Keratinocyte (primary cell): ENCODE data around the gene SPATA2. TPM values are rescaled to one million over a fixed set of nuclear protein-coding genes. Genes with fewer than 3 reads are reported as not detected.
A peak's percentile ranks its signal among the peaks of the same experiment; 100 is the strongest.

Experiments used
- DNase-seq: peaks from one replicate; pipeline ENCODE4 v3.0.0-alpha.2; 2011; ENCODE audit warnings: low read depth, missing footprints, low spot score
- FAIRE-seq: peaks from 2 replicates; lab custom pipeline; 2011; peaks lifted over from hg19 to GRCh38; lab: Jason Lieb, UNC
- H2AFZ ChIP-seq: 2 replicates; pipeline ENCODE4 v1.6.0; 2012; ENCODE audit warnings: low read length, control low read depth, inconsistent platforms; ENCODE audit not compliant: control insufficient read depth
- H3K27ac ChIP-seq: 2 replicates; pipeline ENCODE4 v1.5.1; 2011; ENCODE audit warnings: low read length; ENCODE audit not compliant: control insufficient read depth, insufficient read depth
- H3K27me3 ChIP-seq: 3 replicates; pipeline ENCODE4 v1.6.0; 2011; ENCODE audit warnings: low read length; ENCODE audit not compliant: control insufficient read depth, insufficient read depth; ENCODE audit errors: extremely low read depth
- H3K36me3 ChIP-seq, 2 experiments: 2 replicates in 1 of 2; 3 replicates in 1 of 2; pipeline ENCODE4 v1.5.1; 2011; ENCODE audit warnings: low read length in 2 of 2, mild to moderate bottlenecking in 1 of 2; ENCODE audit not compliant: control insufficient read depth in 2 of 2, insufficient read depth in 2 of 2; ENCODE audit errors: extremely low read depth in 1 of 2
- H3K4me1 ChIP-seq: 3 replicates; pipeline ENCODE4 v1.5.1; 2011; ENCODE audit warnings: low read length; ENCODE audit not compliant: control insufficient read depth, insufficient read depth; ENCODE audit errors: extremely low read depth
- H3K4me2 ChIP-seq: 3 replicates; pipeline ENCODE4 v1.6.0; 2011; ENCODE audit warnings: low read depth, low read length; ENCODE audit not compliant: control insufficient read depth, insufficient read depth; ENCODE audit errors: extremely low read depth
- H3K4me3 ChIP-seq, 3 experiments: fragments of 200-600 bp in 1 of 3; sonication (generic) in 1 of 3; 2 replicates in 2 of 3; 3 replicates in 1 of 3; pipeline ENCODE4 v1.5.1; 2011 to 2016; ENCODE audit warnings: low read length in 3 of 3, mild to moderate bottlenecking in 3 of 3, control low read depth in 2 of 3, inconsistent platforms in 1 of 3, low read depth in 1 of 3, mixed read lengths in 1 of 3, mixed run types in 1 of 3, moderate library complexity in 1 of 3; ENCODE audit not compliant: control insufficient read depth in 2 of 3, insufficient read depth in 2 of 3; ENCODE audit errors: extremely low read depth in 1 of 3
- H3K79me2 ChIP-seq: 2 replicates; pipeline ENCODE4 v1.6.0; 2012; ENCODE audit warnings: low read length; ENCODE audit not compliant: control insufficient read depth, insufficient read depth
- H3K9ac ChIP-seq: 3 replicates; pipeline ENCODE4 v1.6.0; 2011; ENCODE audit warnings: low read length; ENCODE audit not compliant: control insufficient read depth, insufficient read depth; ENCODE audit errors: extremely low read depth
- H3K9me1 ChIP-seq: 3 replicates; pipeline ENCODE4 v1.6.0; 2011; ENCODE audit warnings: low read length; ENCODE audit not compliant: control insufficient read depth, insufficient read depth; ENCODE audit errors: extremely low read depth
- H3K9me3 ChIP-seq: 2 replicates; pipeline ENCODE4 v1.5.1; 2012; ENCODE audit warnings: low read depth, low read length; ENCODE audit not compliant: control insufficient read depth
- H4K20me1 ChIP-seq: 3 replicates; pipeline ENCODE4 v1.6.0; 2011; ENCODE audit warnings: low read length; ENCODE audit not compliant: control insufficient read depth, insufficient read depth; ENCODE audit errors: extremely low read depth
- EZH2 ChIP-seq: IDR thresholded peaks from one replicate; pipeline ENCODE4 v1.6.1; 2012; ENCODE audit warnings: inconsistent platforms, mild to moderate bottlenecking, low read length, moderate library complexity
- dilution Hi-C: fragments of 300-500 bp; cut with MboI; formaldehyde crosslinking; loops from one replicate; pipeline ENCODE4 v1.7.0; 2020; ENCODE audit warnings: low sequenced_read_pairs; ENCODE audit not compliant: extremely low pct_ligation_motif_present
- polyA plus RNA-seq, 5 experiments: library from polyadenylated mRNA; depleted of rRNA in 3 of 5; stranded (reverse) in 3 of 5; stranded (forward) in 1 of 5; unstranded in 1 of 5; fragments of >200 nt; gene quantifications; 1 replicate in 1 of 5; 2 replicates in 3 of 5; 3 replicates in 1 of 5; pipeline versions ENCODE4 v1.2.1 to v1.2.3, GENCODE V29; 2011 to 2012; ENCODE audit warnings: missing spikeins in 2 of 5, low read depth in 1 of 5, low replicate concordance in 1 of 5
- TF ChIP-seq, protein P1 (sequence below), 3 experiments: IDR thresholded peaks in 1 of 3; conservative IDR thresholded peaks in 1 of 3; optimal IDR thresholded peaks in 1 of 3; 2 replicates in 2 of 3; 3 replicates in 1 of 3; pipeline versions ENCODE3 to v1.5.1; 2011; ENCODE audit warnings: low read length in 3 of 3, mild to moderate bottlenecking in 3 of 3, moderate library complexity in 2 of 3, control low read depth in 1 of 3, inconsistent platforms in 1 of 3; ENCODE audit not compliant: insufficient read depth in 2 of 3; ENCODE audit errors: extremely low read depth in 1 of 3

Gene SPATA2
- polyA plus RNA-seq, 1 donor (not counting 4 experiments of a cell fraction or from before 2014, with no cell fraction given): 3.2 TPM

DNA sequence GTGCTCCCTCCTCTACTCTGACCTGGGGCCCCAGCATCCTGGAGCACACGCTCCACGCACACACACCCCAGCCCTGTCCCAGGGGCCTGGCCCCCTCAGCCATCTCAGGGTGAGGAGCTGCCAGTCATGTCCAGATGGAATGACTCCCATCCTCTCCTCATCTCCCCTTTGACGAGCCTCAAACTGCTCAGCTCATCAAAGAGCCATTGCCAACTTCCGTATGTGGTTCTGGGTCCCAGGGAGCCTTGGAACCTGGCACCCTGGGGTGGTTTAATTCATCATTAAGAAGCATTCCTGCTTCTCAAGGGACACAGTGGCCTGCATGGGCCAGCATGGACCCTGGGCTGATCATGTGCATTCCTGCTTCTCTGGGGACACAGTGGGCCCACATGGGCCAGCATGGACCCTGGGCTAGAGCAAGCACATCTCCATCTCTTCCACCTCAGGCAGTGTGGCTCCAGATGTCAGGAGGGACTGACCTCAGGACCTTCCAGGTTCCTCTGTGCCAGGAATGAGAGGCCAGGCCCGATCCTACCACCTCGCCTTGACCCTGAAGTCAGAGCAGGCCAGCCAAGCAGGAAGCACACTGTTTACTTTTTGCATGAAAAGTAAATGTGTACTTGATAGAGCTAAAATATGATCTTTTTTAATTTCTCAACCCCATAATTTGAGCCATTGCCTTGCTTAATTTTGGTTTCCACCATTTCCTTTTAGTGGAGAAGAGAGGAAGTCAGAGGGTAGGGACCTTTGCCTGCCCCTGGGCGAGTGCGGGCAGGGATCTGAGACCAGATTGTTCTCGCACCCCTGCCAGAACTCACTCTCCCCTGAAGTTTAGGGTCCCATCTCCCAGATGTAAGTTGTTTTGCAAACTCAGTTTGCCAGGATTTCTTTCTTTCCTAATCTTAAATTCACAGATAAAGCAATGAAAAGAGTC, 26.1 kb downstream of the SPATA2 start:
- no peak for FAIRE-seq
- dilution Hi-C loops: no loop called here

DNA sequence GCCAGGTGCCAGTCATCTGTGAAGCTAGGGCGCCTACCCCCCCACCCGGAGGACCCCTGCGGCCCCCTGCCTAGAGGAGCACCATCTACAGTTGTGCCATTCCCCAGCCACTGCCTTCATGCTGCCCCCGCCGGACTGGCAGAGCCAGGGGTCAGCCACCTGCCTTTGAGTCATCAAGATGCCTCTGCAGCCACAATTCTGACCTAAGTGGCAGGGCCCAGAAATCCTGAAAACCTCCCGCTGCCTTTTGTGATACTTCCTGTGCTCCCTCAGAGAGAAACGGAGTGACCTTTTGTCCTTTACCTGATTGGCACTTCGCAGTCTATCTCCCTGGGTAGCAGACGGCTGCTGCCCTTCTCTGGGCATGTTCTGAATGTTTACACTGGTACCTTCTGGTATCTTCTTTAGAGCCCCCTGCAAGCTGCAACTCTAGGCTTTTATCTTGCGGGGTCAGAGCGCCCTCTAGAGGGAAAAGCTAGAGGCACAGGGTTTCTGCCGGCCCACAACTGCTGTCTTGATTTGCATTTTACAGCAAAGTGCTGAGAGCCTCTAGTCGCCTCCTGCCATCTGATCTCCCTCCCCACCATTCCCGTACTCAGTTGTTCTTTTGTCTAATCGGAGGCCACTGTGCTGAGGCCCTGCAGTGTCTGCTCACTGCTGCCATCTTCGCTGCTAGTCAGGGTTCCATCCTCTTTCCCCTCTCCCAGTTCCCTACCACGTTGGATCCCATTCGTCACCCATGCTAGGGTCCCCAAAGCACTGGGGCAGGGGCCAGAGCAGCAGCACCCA, 26.9 kb downstream of the SPATA2 start:
- H3K9ac ChIP-seq: no peak overlapping the region
- DNase-seq: no peak
- H3K4me2 ChIP-seq: no peak overlapping the region
- no peak overlapping the region for H2AFZ ChIP-seq
- H3K27me3 ChIP-seq: no peaks in the 10 kb centered on the region
- dilution Hi-C loops: no loop called here
- peaks cover 11 to 12% of the 10 kb centered on the region in 2 experiments for H3K36me3 ChIP-seq
- H3K79me2 ChIP-seq: no peaks in the 10 kb centered on the region
- no peak for TF ChIP-seq EZH2
- TF ChIP-seq, protein P1, sequence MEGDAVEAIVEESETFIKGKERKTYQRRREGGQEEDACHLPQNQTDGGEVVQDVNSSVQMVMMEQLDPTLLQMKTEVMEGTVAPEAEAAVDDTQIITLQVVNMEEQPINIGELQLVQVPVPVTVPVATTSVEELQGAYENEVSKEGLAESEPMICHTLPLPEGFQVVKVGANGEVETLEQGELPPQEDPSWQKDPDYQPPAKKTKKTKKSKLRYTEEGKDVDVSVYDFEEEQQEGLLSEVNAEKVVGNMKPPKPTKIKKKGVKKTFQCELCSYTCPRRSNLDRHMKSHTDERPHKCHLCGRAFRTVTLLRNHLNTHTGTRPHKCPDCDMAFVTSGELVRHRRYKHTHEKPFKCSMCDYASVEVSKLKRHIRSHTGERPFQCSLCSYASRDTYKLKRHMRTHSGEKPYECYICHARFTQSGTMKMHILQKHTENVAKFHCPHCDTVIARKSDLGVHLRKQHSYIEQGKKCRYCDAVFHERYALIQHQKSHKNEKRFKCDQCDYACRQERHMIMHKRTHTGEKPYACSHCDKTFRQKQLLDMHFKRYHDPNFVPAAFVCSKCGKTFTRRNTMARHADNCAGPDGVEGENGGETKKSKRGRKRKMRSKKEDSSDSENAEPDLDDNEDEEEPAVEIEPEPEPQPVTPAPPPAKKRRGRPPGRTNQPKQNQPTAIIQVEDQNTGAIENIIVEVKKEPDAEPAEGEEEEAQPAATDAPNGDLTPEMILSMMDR (optimal IDR thresholded peaks at IDR 0.05 in 1 of 3, IDR thresholded peaks at IDR 0.05 in 1 of 3, conservative IDR thresholded peaks at IDR 0.05 in 1 of 3; ENCODE audit: extremely low read depth in 1 of 3, insufficient read depth in 2 of 3, low read length in 3 of 3): peak; percentile 66 to 91 (median 86)
- H4K20me1 ChIP-seq: no peaks in the 10 kb centered on the region
- no peaks in the 10 kb centered on the region for H3K9me3 ChIP-seq
- no peaks in the 10 kb centered on the region for H3K4me1 ChIP-seq
- FAIRE-seq: peak; percentile 67
- no peaks in the 10 kb centered on the region for H3K9me1 ChIP-seq
- H3K4me3 ChIP-seq: no peak overlapping the region
- H3K27ac ChIP-seq: no peak overlapping the region

More for the DNA sequence above, 26.1 kb downstream of the SPATA2 start:
- Histone ChIP-seq H3K27me3 (no peaks in the 10 kb centered on the region), H4K20me1 (no peaks in the 10 kb centered on the region), H2AFZ (no peak overlapping the region), H3K36me3 (peaks cover 6 to 8% of the 10 kb centered on the region in 2 experiments), H3K27ac (no peak overlapping the region), H3K4me1 (no peaks in the 10 kb centered on the region), H3K4me2 (no peak overlapping the region), H3K9me3 (no peaks in the 10 kb centered on the region), H3K4me3 (no peak overlapping the region), H3K9me1 (no peaks in the 10 kb centered on the region), H3K79me2 (no peaks in the 10 kb centered on the region), H3K9ac (no peak overlapping the region)
- DNase-seq: no peak
- TF ChIP-seq, protein P1 (optimal IDR thresholded peaks at IDR 0.05 in 1 of 3, IDR thresholded peaks at IDR 0.05 in 1 of 3, conservative IDR thresholded peaks at IDR 0.05 in 1 of 3; ENCODE audit: extremely low read depth in 1 of 3, insufficient read depth in 2 of 3, low read length in 3 of 3): no peak
- TF ChIP-seq EZH2: no peak
